Ovary (tissue), 9 donors: ENCODE results near the gene CCDC33. TPM values are rescaled to one million over a fixed set of nuclear protein-coding genes. Genes with fewer than 3 reads are reported as not detected.

Experiments
- DNase-seq, 5 donors: peaks; one replicate each; pipeline ENCODE4 v3.0.0-alpha.2; 2019 to 2020
- H3K27ac ChIP-seq, 2 donors: fragments of 200-600 bp; one replicate each; pipeline versions ENCODE4 v1.5.1 to v1.8.0; 2019 to 2022
- H3K27me3 ChIP-seq: fragments of 200-600 bp; one replicate; pipeline ENCODE4 v1.8.0; 2022
- H3K36me3 ChIP-seq: fragments of 200-600 bp; sonication (generic); one replicate; pipeline ENCODE4 v1.5.1; 2019
- H3K4me1 ChIP-seq: one replicate; pipeline ENCODE4 v1.8.1; 2013; ENCODE audit warnings: mild to moderate bottlenecking, moderate library complexity; ENCODE audit not compliant: insufficient read depth
- H3K4me3 ChIP-seq: fragments of 200-600 bp; sonication (generic); one replicate; pipeline ENCODE4 v1.5.1; 2017
- H3K9me3 ChIP-seq, 2 donors: fragments of 200-600 bp in 1 of 2; sonication (generic) in 1 of 2; one replicate each; pipeline versions ENCODE4 v1.5.1 to v1.8.1; 2013 to 2019; ENCODE audit warnings: mild to moderate bottlenecking in 1 of 2, moderate library complexity in 1 of 2
- CTCF ChIP-seq, 3 donors: fragments of 450-650 bp in 2 of 3; fragments of 200-600 bp in 1 of 3; IDR thresholded peaks; one replicate each; pipeline versions ENCODE4 v1.5.1 to v1.8.0; 2016 to 2022; ENCODE audit warnings: antibody characterized with exemption in 3 of 3, mild to moderate bottlenecking in 1 of 3
- EP300 ChIP-seq: sonication (generic); formaldehyde crosslinking; IDR thresholded peaks from one replicate; pipeline ENCODE4 v1.6.1; 2017; ENCODE audit warnings: antibody characterized with exemption
- POLR2A ChIP-seq: fragments of 450-650 bp; IDR thresholded peaks from one replicate; pipeline ENCODE4 v1.6.1; 2017; ENCODE audit warnings: antibody characterized with exemption, mild to moderate bottlenecking, moderate library complexity
- WGBS, 3 donors: extraction: QIAGEN DNeasy Blood & Tissue Kit in 1 of 3; methylation state at CpG; one replicate each; pipeline versions ENCODE4 v1.1.5 to v1.1.7; 2013 to 2017; 5-methylcytosine and 5-hydroxymethylcytosine counted together
- intact Hi-C, 4 donors: fragments of 100-400 bp; cut with DNase I; formaldehyde crosslinking; loops; one replicate each; pipeline versions ENCODE4 v1.11.0 to v1.15.1; 2022 to 2023
- polyA plus RNA-seq, 2 donors: library from polyadenylated mRNA; stranded (reverse); fragments of 200-250 nt in 1 of 2; fragments of 350-450 nt in 1 of 2; fragmentation: Illumina TruSeq in 1 of 2; extraction: RNeasy Lipid Tissue Mini Kit (QIAGEN cat#74804) in 1 of 2; gene quantifications; one replicate each; pipeline ENCODE4 v1.2.3, GENCODE V29; 2013 to 2014
- total RNA-seq, 7 donors: library from RNA; depleted of rRNA in 2 of 7; stranded (reverse); fragments of >200 nt in 2 of 7; fragmentation: NEBNext Ultra II Directional in 3 of 7; extraction: Animal tissue kit (Norgen Biotek cat#: 25700) in 3 of 7; gene quantifications; one replicate each; pipeline versions ENCODE4 v1.1.0 to v1.2.4, GENCODE V29; 2016 to 2023
- donor health status: DM: no; HTN: no; CAD: no; lungs with moderate emphysema.
- donor health status: DM: no; HTN: no; CAD: no.
- donor health status: Bipolar disorder and iron deficiency.
- donor health status: DM: yes; HTN: yes; CAD: no.
- donor health status: DM: no; HTN: no; CAD: no.
- donor health status: DM: yes; HTN: yes; CAD: no.

The CCDC33 gene
- total and polyA plus RNA-seq, 9 donors = 0.10 to 24.7 (median 1.9) TPM; not detected in 3

- H3K36me3 ChIP-seq = no peaks in the 10 kb centered on the region
- no peaks in the 10 kb centered on the region for H3K27me3 ChIP-seq
- no peak for TF ChIP-seq EP300
- no peak for TF ChIP-seq CTCF (IDR thresholded peaks at IDR 0.05)
- TF ChIP-seq POLR2A = no peak
- no peak for DNase-seq
- H3K9me3 ChIP-seq = no peaks in the 10 kb centered on the region
- WGBS, 3 donors = 67 to 88% (median 68%) methylated on average over 5 of the region's 5 CpGs
- peak overlapping the region; percentile 54 to 71 for H3K27ac ChIP-seq
- H3K4me1 ChIP-seq = peaks cover 19% of the 10 kb centered on the region
- no peak overlapping the region for H3K4me3 ChIP-seq
- intact Hi-C loops = loop anchor here in 2 of 4 donors (10.0 kb wide), 2 partner anchors 344 to 364 kb away; no protein-coding TSS in a partner anchor
Measured at GRCh38 chr15:74319138-74319460, 83.0 kb downstream of the CCDC33 start.

- WGBS, 3 donors = 29 to 34% (median 33%) methylated on average over 7 to 8 of the region's 8 CpGs
Measured at GRCh38 chr15:74319596-74320351, 83.6 kb downstream of the CCDC33 start.

GRCh38 chr15:74320352-74321247 lies 84.5 kb downstream of the CCDC33 start:
- intact Hi-C loops = loop anchor here in 3 of 4 donors (5.0 to 10.0 kb wide), 5 partner anchors 193 to 348 kb away; no protein-coding TSS in a partner anchor
- H3K9me3 ChIP-seq = no peaks in the 10 kb centered on the region
- DNase-seq = peak; percentile 53 to 75 (median 69)
- peaks cover 19% of the 10 kb centered on the region for H3K4me1 ChIP-seq
- 80 to 85% (median 81%) methylated on average over 9 to 10 of the region's 10 CpGs for WGBS, 3 donors
- H3K36me3 ChIP-seq = no peaks in the 10 kb centered on the region
- no peak overlapping the region for H3K4me3 ChIP-seq
- peak in 2 of 3 donors; percentile 34 to 47 for TF ChIP-seq CTCF (IDR thresholded peaks at IDR 0.05)
- no peak for TF ChIP-seq EP300
- H3K27ac ChIP-seq = peak overlapping the region; percentile 54 to 71
- H3K27me3 ChIP-seq = no peaks in the 10 kb centered on the region

More at GRCh38 chr15:74319596-74320351, 83.6 kb downstream of the CCDC33 start:
- H3K4me3 ChIP-seq = no peak overlapping the region
- peak overlapping the region; percentile 54 to 71 for H3K27ac ChIP-seq
- no peaks in the 10 kb centered on the region for H3K27me3 ChIP-seq
- H3K9me3 ChIP-seq = no peaks in the 10 kb centered on the region
- H3K4me1 ChIP-seq = peaks cover 19% of the 10 kb centered on the region
- H3K36me3 ChIP-seq = no peaks in the 10 kb centered on the region
- no peak for TF ChIP-seq CTCF (IDR thresholded peaks at IDR 0.05)
- no peak for TF ChIP-seq EP300
- no peak for TF ChIP-seq POLR2A
- intact Hi-C loops = loop anchor here in 3 of 4 donors (5.0 to 10.0 kb wide), 6 partner anchors 192 to 365 kb away; no protein-coding TSS in a partner anchor
- DNase-seq = peak in 2 of 5 donors; percentile 54 to 67

GRCh38 chr15:74322558-74323180 lies 86.5 kb downstream of the CCDC33 start:
- intact Hi-C loops = loop anchor here in 3 of 4 donors (2.0 to 10.0 kb wide), 6 partner anchors 194 to 350 kb away; no protein-coding TSS in a partner anchor
- no peaks in the 10 kb centered on the region for H3K27me3 ChIP-seq

More at GRCh38 chr15:74322558-74323180, 86.5 kb downstream of the CCDC33 start:
- WGBS, 3 donors = 26 to 31% (median 30%) methylated on average over 6 of the region's 6 CpGs
- Histone ChIP-seq H3K4me3 (no peak overlapping the region), H3K9me3 (no peaks in the 10 kb centered on the region), H3K4me1 (peaks cover 23% of the 10 kb centered on the region), H3K27ac (no peak overlapping the region), H3K36me3 (no peaks in the 10 kb centered on the region)
- peak; percentile 75 to 87 (median 83) for DNase-seq
- peak; percentile 69 to 90 (median 89) for TF ChIP-seq CTCF (IDR thresholded peaks at IDR 0.05)
- peak; percentile 5 for TF ChIP-seq POLR2A
- TF ChIP-seq EP300 = no peak
